WTC11 (cell line): ENCODE data around the gene SWAP70. TPM values are rescaled to one million over a fixed set of nuclear protein-coding genes. Genes with fewer than 3 reads are reported as not detected.

Experiments used
- ATAC-seq: fragments of 200-7000 bp; cut with Tn5 transposase; 2 replicates; pipeline ENCODE4 v1.10.0; 2021; ENCODE audit warnings: mild to moderate bottlenecking, moderate library complexity
- CTCF ChIA-PET: fragments of 300-600 bp; sonication (Branson Sonifier 250); formaldehyde crosslinking; loops from one replicate; lab custom pipeline; 2021; ENCODE audit warnings: antibody characterized with exemption; lab: Charles Lee
- POLR2A ChIA-PET: fragments of 350-600 bp; sonication (Branson Sonifier 250); formaldehyde crosslinking; loops from one replicate; lab custom pipeline; 2021; ENCODE audit warnings: antibody characterized with exemption; lab: Charles Lee
- DNase-seq: peaks from one replicate; pipeline ENCODE4 v3.0.0; 2021; ENCODE audit warnings: low spot score
- H3K27ac Mint-ChIP-seq: 2 replicates; pipeline ENCODE4 v1.8.0; 2021; ENCODE audit warnings: mixed read lengths
- H3K27me3 Mint-ChIP-seq: 2 replicates; pipeline ENCODE4 v1.8.0; 2021; ENCODE audit warnings: low read depth, mild to moderate bottlenecking, moderate library complexity, mixed read lengths
- H3K36me3 Mint-ChIP-seq: 2 replicates; pipeline ENCODE4 v1.8.0; 2021; ENCODE audit warnings: mixed read lengths
- H3K4me1 Mint-ChIP-seq: 2 replicates; pipeline ENCODE4 v1.8.0; 2022; ENCODE audit warnings: mixed read lengths
- H3K4me3 Mint-ChIP-seq: 2 replicates; pipeline ENCODE4 v1.8.0; 2021; ENCODE audit warnings: mild to moderate bottlenecking, moderate library complexity, mixed read lengths
- H3K9me3 Mint-ChIP-seq: 2 replicates; pipeline ENCODE4 v1.8.0; 2021; ENCODE audit warnings: mixed read lengths
- FOXK1 ChIP-seq: sonication (generic); formaldehyde crosslinking; IDR thresholded peaks from 2 replicates; pipeline ENCODE4 v1.8.0; 2022; ENCODE audit warnings: mild to moderate bottlenecking, moderate library complexity, missing genetic modification reagents
- HMGXB4 ChIP-seq: sonication (generic); formaldehyde crosslinking; IDR thresholded peaks from 2 replicates; pipeline ENCODE4 v1.8.1; 2023; ENCODE audit warnings: mild to moderate bottlenecking, moderate library complexity, missing genetic modification reagents
- JUN ChIP-seq: sonication (generic); formaldehyde crosslinking; IDR thresholded peaks from 2 replicates; pipeline ENCODE4 v1.8.0; 2023; ENCODE audit warnings: mild to moderate bottlenecking, missing genetic modification reagents
- KAT7 ChIP-seq: sonication (generic); formaldehyde crosslinking; IDR thresholded peaks from 2 replicates; pipeline ENCODE4 v1.8.1; 2023; ENCODE audit warnings: missing genetic modification reagents, mild to moderate bottlenecking, borderline replicate concordance
- MXD4 ChIP-seq: fragments of 250-450 bp; sonication (Bioruptor Pico); IDR thresholded peaks from 2 replicates; pipeline ENCODE4 v1.8.0; 2021; ENCODE audit warnings: mild to moderate bottlenecking, moderate library complexity, borderline replicate concordance
- MYBL2 ChIP-seq: sonication (generic); formaldehyde crosslinking; IDR thresholded peaks from 2 replicates; pipeline ENCODE4 v1.8.1; 2023; ENCODE audit warnings: mild to moderate bottlenecking, moderate library complexity, missing genetic modification reagents
- RELA ChIP-seq: sonication (generic); formaldehyde crosslinking; IDR thresholded peaks from 2 replicates; pipeline ENCODE4 v1.8.1; 2022; ENCODE audit warnings: missing genetic modification reagents, mild to moderate bottlenecking, borderline replicate concordance
- ZNF121 ChIP-seq: sonication (generic); formaldehyde crosslinking; IDR thresholded peaks from 2 replicates; pipeline ENCODE4 v1.8.0; 2023; ENCODE audit warnings: missing genetic modification reagents
- ZNF219 ChIP-seq: sonication (generic); formaldehyde crosslinking; IDR thresholded peaks from 2 replicates; pipeline ENCODE4 v1.8.0; 2023; ENCODE audit warnings: missing genetic modification reagents, mild to moderate bottlenecking, borderline replicate concordance
- ZNF232 ChIP-seq: sonication (generic); formaldehyde crosslinking; IDR thresholded peaks from 2 replicates; pipeline ENCODE4 v1.8.0; 2022; ENCODE audit warnings: mild to moderate bottlenecking, missing genetic modification reagents
- ZNF281 ChIP-seq: sonication (generic); formaldehyde crosslinking; IDR thresholded peaks from 2 replicates; pipeline ENCODE4 v1.8.0; 2023; ENCODE audit warnings: mild to moderate bottlenecking, missing genetic modification reagents
- ZSCAN18 ChIP-seq: fragments of 250-450 bp; sonication (Bioruptor Pico); IDR thresholded peaks from 2 replicates; pipeline ENCODE4 v2.1.2; 2022; ENCODE audit warnings: mild to moderate bottlenecking, moderate library complexity
- total RNA-seq: library from RNA; stranded (reverse); gene quantifications from 3 replicates; pipeline ENCODE4 v1.2.3, GENCODE V29; 2021
- TF ChIP-seq, protein P1 (sequence below): sonication (generic); formaldehyde crosslinking; IDR thresholded peaks from 2 replicates; pipeline ENCODE4 v1.8.1; 2022; ENCODE audit warnings: mild to moderate bottlenecking, missing genetic modification reagents, moderate library complexity, borderline replicate concordance
- TF ChIP-seq, protein P2 (sequence below): fragments of 250-450 bp; sonication (Bioruptor Pico); conservative IDR thresholded peaks from 2 replicates; pipeline ENCODE4 v1.9.0; 2021; ENCODE audit warnings: mild to moderate bottlenecking

SWAP70 gene
- total RNA-seq, 1 experiment from 2014 or later: 24.1 TPM

- ChIA-PET CTCF (interaction anchor here (1.5 kb wide), 1 partner anchor 128 kb away, joined by 3 read pairs; no protein-coding TSS in a partner anchor), POLR2A (no interaction called here)
Observed at GRCh38 chr11:9735236-9735635, 71.4 kb downstream of the SWAP70 start.

GRCh38 chr11:9735919-9736318 lies 72.0 kb downstream of the SWAP70 start:
- POLR2A ChIA-PET: no interaction called here
- peaks cover 9% of the 10 kb centered on the region for H3K9me3 Mint-ChIP-seq
- ATAC-seq: no peak
- H3K4me1 Mint-ChIP-seq: peaks cover 18% of the 10 kb centered on the region
- no peak for DNase-seq
- no peaks in the 10 kb centered on the region for H3K27me3 Mint-ChIP-seq
- CTCF ChIA-PET: no interaction called here
- peaks cover 51% of the 10 kb centered on the region for H3K36me3 Mint-ChIP-seq
- H3K27ac Mint-ChIP-seq: no peak overlapping the region
- no peak overlapping the region for H3K4me3 Mint-ChIP-seq
- TF ChIP-seq FOXK1: no peak
- no peak for TF ChIP-seq KAT7 (CRISPR knock-in tag)
- no peak for TF ChIP-seq RELA (CRISPR knock-in tag)
- TF ChIP-seq JUN (CRISPR knock-in tag): no peak
- TF ChIP-seq MXD4: no peak
- no peak for TF ChIP-seq ZNF281 (CRISPR knock-in tag)
- no peak for TF ChIP-seq MYBL2 (CRISPR knock-in tag)
- no peak for TF ChIP-seq ZNF232
- TF ChIP-seq, protein P1, sequence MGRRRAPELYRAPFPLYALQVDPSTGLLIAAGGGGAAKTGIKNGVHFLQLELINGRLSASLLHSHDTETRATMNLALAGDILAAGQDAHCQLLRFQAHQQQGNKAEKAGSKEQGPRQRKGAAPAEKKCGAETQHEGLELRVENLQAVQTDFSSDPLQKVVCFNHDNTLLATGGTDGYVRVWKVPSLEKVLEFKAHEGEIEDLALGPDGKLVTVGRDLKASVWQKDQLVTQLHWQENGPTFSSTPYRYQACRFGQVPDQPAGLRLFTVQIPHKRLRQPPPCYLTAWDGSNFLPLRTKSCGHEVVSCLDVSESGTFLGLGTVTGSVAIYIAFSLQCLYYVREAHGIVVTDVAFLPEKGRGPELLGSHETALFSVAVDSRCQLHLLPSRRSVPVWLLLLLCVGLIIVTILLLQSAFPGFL: no peak
- no peak for TF ChIP-seq ZSCAN18 (CRISPR knock-in tag)
- TF ChIP-seq, protein P2, sequence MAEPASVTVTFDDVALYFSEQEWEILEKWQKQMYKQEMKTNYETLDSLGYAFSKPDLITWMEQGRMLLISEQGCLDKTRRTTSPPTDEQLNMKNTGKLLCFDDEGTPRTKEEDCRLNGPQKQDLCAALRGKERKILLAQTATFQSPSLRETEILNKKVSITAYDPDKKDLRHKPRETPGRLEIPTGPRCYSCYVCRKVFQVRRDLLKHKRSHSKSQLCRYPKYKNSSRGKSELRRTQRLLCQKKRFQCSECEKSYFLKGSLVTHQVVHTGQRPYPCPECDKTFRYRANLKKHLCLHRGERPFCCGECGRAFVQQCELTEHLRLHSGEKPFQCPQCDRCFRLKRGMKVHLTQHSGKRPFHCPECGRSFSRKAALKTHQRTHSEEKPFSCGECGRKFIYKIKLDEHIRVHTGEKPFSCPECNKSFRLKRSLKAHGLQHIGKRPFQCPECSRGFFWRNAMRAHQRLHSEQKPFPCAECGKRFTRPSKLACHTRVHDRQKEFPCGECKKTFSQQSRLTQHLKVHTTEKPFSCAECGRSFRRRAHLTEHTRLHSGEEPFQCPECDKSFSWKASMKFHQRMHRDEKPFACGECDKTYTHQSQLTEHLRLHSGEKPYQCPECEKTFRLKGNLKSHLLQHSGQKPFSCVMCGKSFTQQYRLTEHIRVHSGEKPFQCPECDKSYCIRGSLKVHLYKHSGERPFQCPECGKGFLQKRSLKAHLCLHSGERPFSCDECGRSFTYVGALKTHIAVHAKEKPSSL (CRISPR knock-in tag): no peak
- TF ChIP-seq HMGXB4 (CRISPR knock-in tag): no peak
- TF ChIP-seq ZNF121 (CRISPR knock-in tag): no peak

More at GRCh38 chr11:9735236-9735635, 71.4 kb downstream of the SWAP70 start:
- Mint-ChIP-seq H3K4me1 (peaks cover 18% of the 10 kb centered on the region), H3K27ac (0 out of 2 replicates have a peak overlapping the region, but pooled peaks have one; percentile 13), H3K4me3 (no peak overlapping the region), H3K27me3 (no peaks in the 10 kb centered on the region), H3K9me3 (peaks cover 9% of the 10 kb centered on the region), H3K36me3 (peaks cover 45% of the 10 kb centered on the region)
- no peak for TF ChIP-seq ZNF219 (CRISPR knock-in tag)
- DNase-seq: no peak
- no peak for ATAC-seq
